DOHH2 (cell line): ENCODE measurements around the gene WNT5B.

Experiments used
- CTCF ChIP-seq: fragments of 200-600 bp; sonication (generic); IDR thresholded peaks from one replicate; pipeline ENCODE4 v1.5.1; 2014; ENCODE audit warnings: antibody characterized with exemption, mild to moderate bottlenecking, low read depth, low read length; ENCODE audit not compliant: poor library complexity, severe bottlenecking
- EZH2phosphoT487 ChIP-seq: fragments of 200-600 bp; sonication (generic); IDR thresholded peaks from 2 replicates; pipeline ENCODE4 v1.6.1; 2017; ENCODE audit warnings: borderline replicate concordance, mild to moderate bottlenecking, antibody characterized with exemption, low read length, moderate library complexity, mixed read lengths

GRCh38 chr12:1634149-1634548 lies 5.1 kb downstream of the WNT5B start:
- TF ChIP-seq CTCF (no peak), EZH2phosphoT487 (no peak)
